NT2/D1 (cell line): ENCODE results near the gene RALGDS.

Experiments used
- SUZ12 ChIP-seq: IDR thresholded peaks from 2 replicates; pipeline ENCODE4 v1.6.1; 2011; ENCODE audit not compliant: insufficient read length, insufficient read depth; ENCODE audit errors: extremely low read depth
- YY1 ChIP-seq: IDR thresholded peaks from 2 replicates; pipeline ENCODE4 v1.6.1; 2011; ENCODE audit not compliant: insufficient read length, insufficient read depth
- ZNF274 ChIP-seq: IDR thresholded peaks from 2 replicates; pipeline ENCODE4 v1.6.1; 2011; ENCODE audit warnings: mild to moderate bottlenecking, low read depth, low read length

GRCh38 chr9:133103987-133104505 lies 17.0 kb downstream of the RALGDS start:
- TF ChIP-seq ZNF274 (no peak), YY1 (no peak), SUZ12 (no peak)
